HepG2 (cell line): Measurements from ENCODE around the gene PGAP3. TPM values are rescaled to one million over a fixed set of nuclear protein-coding genes. Genes with fewer than 3 reads are reported as not detected.

ENCODE experiments used
- ATAC-seq: fragments of 200-7000 bp; cut with Tn5 transposase; 3 replicates; pipeline ENCODE4 v1.9.1; 2020; ENCODE audit warnings: mild to moderate bottlenecking, moderate library complexity
- BruUV-seq: library from RNA; stranded (reverse); fragments of 400-500 nt; replicated peaks from 2 replicates; lab custom pipeline; 2021; lab: Mats Ljungman, UMichigan
- CTCF ChIA-PET: fragments of 300-600 bp; formaldehyde crosslinking; extraction: SDS; loops from one replicate; lab custom pipeline; 2021; ENCODE audit warnings: low total read pairs, inconsistent platforms, low intra/inter-chr PET ratio; lab: Yijun Ruan, JAX
- POLR2A ChIA-PET: fragments of 350-600 bp; sonication (Branson Sonifier 250); formaldehyde crosslinking; loops from one replicate; lab custom pipeline; 2020; ENCODE audit warnings: antibody characterized with exemption, inconsistent platforms; lab: Yijun Ruan, JAX
- DNase-seq: peaks from one replicate; pipeline ENCODE4 v3.0.0-alpha.2; 2015; ENCODE audit warnings: low spot score
- FAIRE-seq: peaks from 3 replicates; lab custom pipeline; 2011; peaks lifted over from hg19 to GRCh38; lab: Jason Lieb, UNC
- H2AFZ ChIP-seq: one replicate; pipeline ENCODE4 v1.6.1; 2011; ENCODE audit warnings: low read length, inconsistent platforms
- H3K27ac ChIP-seq: fragments of 300-600 bp; 3 replicates; pipeline ENCODE4 v1.8.0; 2011; ENCODE audit warnings: mixed run types, mild to moderate bottlenecking, mixed read lengths, low read length, inconsistent platforms; ENCODE audit not compliant: insufficient read depth; ENCODE audit errors: extremely low read length
- H3K27me3 ChIP-seq, 2 experiments: fragments of 200-600 bp in 1 of 2; 2 replicates in 1 of 2; 3 replicates in 1 of 2; pipeline versions ENCODE4 v1.6.0 to v1.8.0; 2011; ENCODE audit warnings: low read length in 2 of 2, mild to moderate bottlenecking in 2 of 2, moderate library complexity in 2 of 2, inconsistent platforms in 1 of 2; ENCODE audit not compliant: insufficient read depth in 2 of 2, control insufficient read depth in 1 of 2
- H3K36me3 ChIP-seq, 2 experiments: fragments of 200-600 bp in 1 of 2; replicated peaks in 1 of 2; 2 replicates in 1 of 2; 3 replicates in 1 of 2; pipeline versions ENCODE4 v1.5.1 to v1.8.0; 2011; ENCODE audit warnings: low read length in 2 of 2, inconsistent platforms in 1 of 2; ENCODE audit not compliant: insufficient read depth in 2 of 2, control insufficient read depth in 1 of 2
- H3K4me1 ChIP-seq: 2 replicates; pipeline ENCODE4 v1.5.1; 2012; ENCODE audit warnings: low read length, inconsistent platforms; ENCODE audit not compliant: insufficient read depth
- H3K4me2 ChIP-seq: 2 replicates; pipeline ENCODE4 v1.6.0; 2011; ENCODE audit warnings: low read depth, low read length, inconsistent platforms
- H3K4me3 ChIP-seq, 3 experiments: fragments of 200-600 bp in 1 of 3; sonication (generic), shearing (Covaris generic) in 1 of 3; replicated peaks in 1 of 3; 2 replicates each; pipeline ENCODE4 v1.5.1; 2011 to 2016; ENCODE audit warnings: low read length in 3 of 3, inconsistent platforms in 2 of 3, low read depth in 2 of 3, mild to moderate bottlenecking in 2 of 3, control low read depth in 1 of 3, mixed read lengths in 1 of 3; ENCODE audit not compliant: insufficient read depth in 1 of 3
- H3K79me2 ChIP-seq: one replicate; pipeline ENCODE4 v1.6.1; 2011; ENCODE audit warnings: low read length, inconsistent platforms; ENCODE audit not compliant: insufficient read depth
- H3K9ac ChIP-seq: 2 replicates; pipeline ENCODE4 v1.6.0; 2011; ENCODE audit warnings: mild to moderate bottlenecking, low read depth, low read length, inconsistent platforms; ENCODE audit not compliant: insufficient read depth
- H3K9me3 ChIP-seq: 2 replicates; pipeline ENCODE4 v1.5.1; 2012; ENCODE audit warnings: mild to moderate bottlenecking, low read length
- H4K20me1 ChIP-seq: 2 replicates; pipeline ENCODE4 v1.6.0; 2011; ENCODE audit warnings: inconsistent platforms, mild to moderate bottlenecking, low read length, moderate library complexity; ENCODE audit not compliant: insufficient read depth
- ZNF512B ChIP-seq: sonication (generic); formaldehyde crosslinking; IDR thresholded peaks from 2 replicates; pipeline ENCODE4 v1.5.1; 2020; ENCODE audit warnings: missing genetic modification reagents, mild to moderate bottlenecking, borderline replicate concordance
- WGBS: methylation state at CpG from one replicate; pipeline ENCODE4 v1.1.6; 2017; ENCODE audit warnings: low lambda C conversion rate; 5-methylcytosine and 5-hydroxymethylcytosine counted together
- in situ Hi-C: cut with HindIII; loops from 2 replicates; pipeline ENCODE4 v1.10.0; 2017; ENCODE audit warnings: low pct_unique_long_range_greater_than_20kb; ENCODE audit not compliant: extremely low pct_ligation_motif_present
- intact Hi-C: fragments of 100-400 bp; cut with micrococcal nuclease; formaldehyde crosslinking; loops from one replicate; pipeline ENCODE4 v1.10.0; 2022; ENCODE audit not compliant: unreplicated experiment
- polyA plus RNA-seq, 8 experiments: library from polyadenylated mRNA; depleted of rRNA in 3 of 8; stranded (reverse) in 7 of 8; unstranded in 1 of 8; fragments of >200 nt; fragmentation: Illumina TruSeq in 4 of 8; extraction: Trizol in 4 of 8; gene quantifications; 2 replicates each; pipeline versions ENCODE4 v1.2.1 to v1.2.3, GENCODE V29; 2011 to 2016; ENCODE audit warnings: low read depth in 4 of 8, missing spikeins in 1 of 8, mixed read lengths in 1 of 8; ENCODE audit not compliant: insufficient read depth in 1 of 8
- total RNA-seq, 5 experiments: library from RNA; depleted of rRNA; stranded (reverse); fragments of >200 nt; fragmentation: Illumina TruSeq; extraction: Trizol; gene quantifications; 2 replicates each; pipeline ENCODE4 v1.2.3, GENCODE V29; 2016; ENCODE audit warnings: low read depth in 1 of 5
- TF ChIP-seq, protein P1 (sequence below): fragments of 450-650 bp; IDR thresholded peaks from 2 replicates; pipeline ENCODE4 v1.6.1; 2016

Gene PGAP3
- total and polyA plus RNA-seq, 2 of the 13 experiments (the other 11 are each of a cell fraction or from before 2014, with no cell fraction given): 11.9 to 14.6 TPM

DNA sequence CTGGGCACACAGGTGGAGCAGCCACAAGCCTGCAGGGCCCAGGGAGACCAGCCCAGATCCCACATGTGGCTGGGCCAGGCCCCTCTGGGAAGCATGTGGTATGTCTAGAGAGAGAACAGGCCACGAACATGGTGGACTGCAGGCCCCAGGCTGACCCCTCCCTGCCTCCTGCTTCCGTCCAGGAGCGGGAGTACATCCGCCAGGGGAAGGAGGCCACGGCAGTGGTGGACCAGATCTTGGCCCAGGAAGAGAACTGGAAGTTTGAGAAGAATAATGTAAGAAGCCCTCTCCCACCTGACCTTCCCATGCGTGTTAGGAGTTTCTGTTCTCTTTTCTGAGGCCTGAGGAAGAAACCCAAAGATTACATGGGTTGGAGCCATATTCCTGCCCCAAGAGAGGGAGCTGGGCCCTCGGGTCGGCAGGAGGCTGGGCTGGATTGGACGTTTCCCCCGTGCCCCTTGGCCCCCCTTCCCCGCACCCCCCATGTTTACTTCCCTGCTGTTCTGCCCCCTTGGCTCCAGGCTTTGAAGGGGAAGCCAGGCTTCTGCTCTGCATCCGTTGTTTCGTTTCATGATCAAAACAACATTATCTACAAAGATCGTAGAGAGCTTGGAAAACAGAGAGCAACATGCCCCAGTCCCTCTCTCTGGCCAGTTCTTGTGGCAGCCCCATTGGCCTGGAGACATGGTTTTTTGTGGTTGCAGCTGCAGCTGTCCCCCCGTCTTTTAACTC is 28.4 kb downstream of the PGAP3 start:
- ATAC-seq (no peak), DNase-seq (no peak), FAIRE-seq (no peak)
- ChIA-PET CTCF (no interaction called here), POLR2A (no interaction called here)
- no peak overlapping the region for H3K9ac ChIP-seq
- TF ChIP-seq, protein P1, sequence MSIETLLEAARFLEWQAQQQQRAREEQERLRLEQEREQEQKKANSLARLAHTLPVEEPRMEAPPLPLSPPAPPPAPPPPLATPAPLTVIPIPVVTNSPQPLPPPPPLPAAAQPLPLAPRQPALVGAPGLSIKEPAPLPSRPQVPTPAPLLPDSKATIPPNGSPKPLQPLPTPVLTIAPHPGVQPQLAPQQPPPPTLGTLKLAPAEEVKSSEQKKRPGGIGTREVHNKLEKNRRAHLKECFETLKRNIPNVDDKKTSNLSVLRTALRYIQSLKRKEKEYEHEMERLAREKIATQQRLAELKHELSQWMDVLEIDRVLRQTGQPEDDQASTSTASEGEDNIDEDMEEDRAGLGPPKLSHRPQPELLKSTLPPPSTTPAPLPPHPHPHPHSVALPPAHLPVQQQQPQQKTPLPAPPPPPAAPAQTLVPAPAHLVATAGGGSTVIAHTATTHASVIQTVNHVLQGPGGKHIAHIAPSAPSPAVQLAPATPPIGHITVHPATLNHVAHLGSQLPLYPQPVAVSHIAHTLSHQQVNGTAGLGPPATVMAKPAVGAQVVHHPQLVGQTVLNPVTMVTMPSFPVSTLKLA: peak; percentile 27; the same call in 1 of the 2 replicates
- TF ChIP-seq ZNF512B (CRISPR knock-in tag): no peak
- BruUV-seq: no TSS peak
- H3K4me3 ChIP-seq: no peak overlapping the region
- in situ Hi-C loops (no loop called here), intact Hi-C loops (no loop called here)
- H3K4me1 ChIP-seq: peaks cover 16% of the 10 kb centered on the region
- H3K27ac ChIP-seq: no peak overlapping the region
- no peak overlapping the region for H3K4me2 ChIP-seq
- no peaks in the 10 kb centered on the region for H4K20me1 ChIP-seq
- H3K27me3 ChIP-seq: no peaks in the 10 kb centered on the region
- 90% methylated on average over 15 of the region's 15 CpGs for WGBS
- no peaks in the 10 kb centered on the region for H3K79me2 ChIP-seq
- peaks cover 25 to 33% of the 10 kb centered on the region in 2 experiments; a peak in 4 of 5 replicates for H3K36me3 ChIP-seq
- no peak overlapping the region for H2AFZ ChIP-seq
- no peaks in the 10 kb centered on the region for H3K9me3 ChIP-seq
